C1 segment of cervical spinal cord (tissue), 14 donors: ENCODE data around the gene ME3.

Experiments
- DNase-seq, 14 donors: peaks; one replicate each; lab custom pipeline; 2025; lab: John Stamatoyannopoulos, UW

Gene ME3

DNA sequence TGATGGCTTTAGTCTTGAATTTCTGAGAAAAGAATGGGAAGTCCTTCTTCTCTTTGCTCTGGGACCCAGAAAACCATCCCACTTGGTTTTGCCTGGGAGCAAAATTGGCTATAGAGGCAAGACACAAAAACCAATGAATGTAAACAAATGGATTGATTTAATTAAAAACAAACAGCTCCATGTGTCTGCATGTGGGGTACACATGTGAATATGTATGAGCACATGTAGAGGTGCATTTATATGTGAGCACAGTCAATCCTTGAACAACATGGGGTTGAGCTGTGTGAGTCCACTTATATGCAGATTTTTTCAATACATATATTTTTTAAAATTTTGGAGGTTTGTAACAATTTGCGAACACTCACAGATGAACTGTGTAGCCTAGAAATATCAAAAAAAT lies 210.5 kb downstream of the ME3 start:
- no peak for DNase-seq

- DNase-seq, result no peak
Observed at GRCh38 chr11:86460461-86461385, 211.7 kb downstream of the ME3 start.

DNA sequence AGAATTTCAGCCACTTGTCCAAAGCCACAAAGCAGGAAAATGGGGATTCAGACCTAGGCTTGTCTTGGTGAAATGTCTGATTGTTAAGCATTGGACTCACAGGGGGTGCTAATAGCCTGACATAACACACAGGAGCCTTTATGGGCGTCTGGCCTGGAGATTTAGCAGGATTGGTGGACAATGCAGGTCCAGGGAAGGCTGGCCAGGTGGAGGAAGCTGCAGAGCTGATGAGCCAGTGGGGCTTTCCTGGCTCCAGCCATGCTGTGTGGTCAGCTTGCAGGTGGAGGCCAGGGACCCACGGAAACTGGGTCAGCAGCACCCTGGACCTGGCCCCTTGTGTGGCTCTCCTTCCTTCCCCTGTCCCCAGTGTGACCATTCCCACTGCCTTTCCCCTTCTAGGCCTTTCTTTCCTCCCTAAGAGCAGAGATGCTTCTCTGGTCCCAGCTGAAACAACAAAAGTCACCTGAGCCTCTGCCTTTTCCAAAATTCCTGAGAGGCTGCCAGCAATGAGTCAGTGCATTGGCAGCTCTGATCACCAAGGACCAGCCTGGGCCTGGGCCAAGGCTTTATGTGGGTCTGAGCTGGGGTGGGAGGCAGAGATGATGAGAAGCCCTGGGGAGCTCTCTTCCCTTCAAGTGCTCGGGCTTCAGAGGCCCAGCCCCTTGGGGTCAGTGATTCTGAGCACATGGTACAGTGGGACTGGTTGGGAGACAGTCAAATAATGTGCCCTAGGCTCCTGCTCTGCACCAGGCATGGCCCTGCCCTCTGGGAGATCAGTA lies 212.5 kb downstream of the ME3 start:
- peak in 1 of 14 donors; percentile 58 for DNase-seq

DNA sequence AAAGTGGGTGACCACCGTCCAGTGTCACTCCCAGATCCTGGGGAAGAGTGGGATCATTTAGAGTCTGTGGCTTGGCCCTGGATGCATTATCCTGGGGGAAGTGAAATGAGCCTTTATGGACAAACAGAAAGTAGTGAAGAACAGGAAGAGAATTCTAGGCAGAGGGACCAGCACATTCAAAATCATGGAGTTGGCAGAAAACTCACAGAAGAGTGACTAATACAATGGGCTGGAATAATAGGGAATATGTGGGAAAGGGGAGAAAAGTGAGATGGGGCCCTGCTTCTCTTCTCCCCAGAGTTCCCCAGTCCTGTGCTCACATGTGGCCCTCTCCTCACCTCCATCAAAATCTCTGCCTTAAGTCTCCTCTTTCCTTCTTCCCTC lies 213.4 kb downstream of the ME3 start:
- no peak for DNase-seq

DNA sequence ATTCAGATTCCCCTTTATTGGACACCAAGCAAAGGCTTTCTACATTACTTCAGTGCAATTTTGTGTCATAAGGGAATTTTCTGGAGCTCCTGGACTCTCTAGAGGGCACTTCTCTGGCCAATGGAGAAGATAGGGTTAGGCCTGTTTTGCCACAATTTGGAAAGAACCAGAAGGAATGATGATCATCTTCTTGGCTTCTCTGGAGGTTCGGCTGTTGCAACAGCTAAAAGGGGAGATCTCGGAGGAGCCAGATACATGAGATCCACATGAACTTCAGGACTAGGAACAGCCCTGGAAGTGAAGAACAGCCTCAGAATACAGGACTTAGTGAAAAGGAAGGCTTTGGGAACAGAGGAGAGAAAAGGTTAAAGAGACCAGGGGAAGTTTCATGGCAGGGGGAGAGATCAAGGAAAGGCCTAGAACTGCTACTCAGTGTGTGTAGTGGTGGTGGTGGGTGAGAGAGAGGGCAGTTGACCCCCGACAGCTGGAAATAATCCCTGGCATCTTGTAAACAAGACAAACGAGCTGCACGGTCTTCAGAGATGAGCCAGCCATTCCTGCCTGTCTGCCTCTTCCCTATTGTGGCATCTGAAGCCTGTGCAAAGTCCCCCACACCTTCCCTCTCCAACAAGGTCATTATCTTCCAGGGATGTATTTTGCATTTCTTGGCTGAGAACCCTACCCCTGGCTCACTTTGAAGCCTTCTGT lies 214.0 kb downstream of the ME3 start:
- DNase-seq, result no peak

- peak in 12 of 14 donors; percentile 25 to 66 (median 43) for DNase-seq
Observed at GRCh38 chr11:86456075-86456939, 216.1 kb downstream of the ME3 start.

- no peak for DNase-seq
Observed at GRCh38 chr11:86453290-86454030, 219.0 kb downstream of the ME3 start.

- no peak for DNase-seq
Observed at GRCh38 chr11:86449993-86450629, 222.3 kb downstream of the ME3 start.

GRCh38 chr11:86447763-86448480 lies 224.5 kb downstream of the ME3 start:
- no peak for DNase-seq

DNA sequence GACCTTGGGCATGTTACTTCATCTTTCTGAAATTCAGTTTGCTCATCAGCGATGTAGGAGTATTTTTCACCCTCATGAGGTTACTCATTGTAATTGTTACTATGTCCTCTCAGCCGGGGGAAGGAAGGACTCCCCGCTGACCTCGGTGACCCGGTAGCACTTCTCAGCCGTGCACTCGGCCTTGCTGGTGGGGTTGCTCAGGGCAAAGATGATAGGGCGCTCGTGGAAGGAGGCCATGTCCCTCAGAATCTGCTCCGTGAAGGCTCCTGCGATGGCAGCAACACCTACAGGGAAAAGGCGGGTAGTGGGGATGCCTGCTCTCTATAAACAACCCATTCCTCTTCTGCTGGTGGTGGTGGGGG lies 225.5 kb downstream of the ME3 start:
- DNase-seq, result no peak

- no peak for DNase-seq
Observed at GRCh38 chr11:86446163-86446923, 226.1 kb downstream of the ME3 start.

GRCh38 chr11:86444981-86445380 lies 227.4 kb downstream of the ME3 start:
- no peak for DNase-seq

DNA sequence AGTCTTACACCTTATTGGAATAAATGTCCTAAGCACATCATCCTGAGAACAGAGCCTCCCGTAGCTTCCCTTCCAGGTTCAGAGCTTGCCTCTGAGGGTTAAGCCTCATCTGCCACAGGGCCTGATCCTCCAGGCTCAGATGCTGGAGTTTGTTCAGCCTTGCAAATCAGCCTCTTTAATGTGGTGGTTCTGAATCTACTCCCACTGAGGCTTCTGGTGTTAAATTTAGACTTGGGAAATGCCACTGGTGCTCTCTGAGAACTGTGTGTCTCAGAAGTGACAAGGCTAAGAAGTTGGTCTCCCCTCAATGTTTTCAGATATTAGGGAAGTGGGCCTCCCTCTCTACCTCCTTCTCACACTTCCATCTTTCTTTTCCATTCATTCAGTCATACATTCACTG lies 229.0 kb downstream of the ME3 start:
- DNase-seq, result no peak

DNA sequence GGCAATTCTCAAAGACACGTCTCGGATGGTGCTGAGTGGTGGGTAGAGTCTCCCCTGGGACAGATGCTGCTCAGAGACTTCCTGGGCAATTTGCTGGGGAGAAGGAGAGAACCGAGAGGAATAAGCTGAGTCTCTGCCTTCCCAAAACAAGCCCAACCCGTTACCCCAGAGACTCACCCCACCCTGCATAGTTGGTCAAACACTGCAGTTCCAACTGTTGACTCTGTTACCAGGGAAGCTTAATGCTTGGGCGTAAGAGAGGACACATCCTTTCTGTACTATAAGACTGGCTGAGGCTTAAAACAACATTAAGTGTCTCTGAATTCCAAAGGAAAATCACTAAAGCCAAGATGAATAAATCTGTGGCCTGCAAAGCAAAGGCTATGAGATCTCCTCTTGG lies 229.6 kb downstream of the ME3 start:
- DNase-seq, result no peak

- no peak for DNase-seq
Observed at GRCh38 chr11:86442420-86442819, 230.0 kb downstream of the ME3 start.

GRCh38 chr11:86440843-86441242 lies 231.6 kb downstream of the ME3 start:
- DNase-seq, result no peak

- no peak for DNase-seq
Observed at GRCh38 chr11:86440305-86440716, 232.1 kb downstream of the ME3 start.

GRCh38 chr11:86438685-86439084 lies 233.7 kb downstream of the ME3 start:
- DNase-seq, result no peak

DNA sequence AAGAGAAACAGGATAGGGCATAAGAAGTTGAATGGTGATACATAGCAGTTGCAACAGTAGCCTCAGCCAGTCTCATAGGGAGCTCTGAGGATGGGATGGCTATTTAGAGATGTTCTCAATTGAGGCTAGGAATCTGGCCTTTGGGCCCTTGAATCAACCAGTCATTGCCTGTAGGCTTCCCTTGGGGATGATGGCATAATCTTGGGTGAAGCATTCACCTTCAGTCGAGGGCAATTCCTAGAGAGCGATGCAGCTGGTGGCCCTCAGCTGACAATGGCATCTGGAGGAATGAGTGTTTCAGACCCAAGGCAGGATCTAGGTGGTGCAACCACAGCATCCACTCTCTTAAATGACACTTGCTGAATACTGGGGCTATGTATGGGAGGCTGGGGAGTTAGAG lies 236.7 kb downstream of the ME3 start:
- no peak for DNase-seq
